ENCODE data around the gene JOSD1.

DNA sequence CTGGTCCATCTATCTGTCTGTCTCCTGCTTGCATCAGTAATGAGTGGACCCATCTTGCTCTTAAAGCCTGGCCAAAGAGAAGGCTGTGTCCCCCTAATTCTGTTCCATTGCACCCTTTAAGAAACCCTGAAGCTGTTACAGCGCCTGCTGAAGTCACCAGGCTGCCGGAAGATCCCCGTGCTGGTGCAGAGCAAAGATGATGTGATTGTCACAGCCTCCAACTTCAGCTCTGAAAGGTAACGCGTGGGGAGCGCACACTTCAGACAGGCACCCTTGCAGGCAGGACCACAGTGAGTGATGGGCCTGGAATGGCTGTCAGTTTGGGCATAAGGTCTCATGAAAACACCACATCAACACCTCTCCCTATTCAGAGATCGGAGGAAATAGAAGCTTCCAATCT is 23.4 kb upstream of the JOSD1 start:
- TF ChIP-seq POLR2A (IDR thresholded peaks at IDR 0.05; ENCODE audit: low read length) (no peak), GATA1 (IDR thresholded peaks at IDR 0.05; ENCODE audit: low read depth, low read length) (no peak)

Data from erythroblast (primary cell).